Thyroid gland (tissue), 4 donors: ENCODE measurements around the gene RO60.

Experiments used
- POLR2A ChIP-seq, 2 donors: fragments of 450-650 bp; IDR thresholded peaks; one replicate each; pipeline ENCODE4 v1.6.1; 2017; ENCODE audit warnings: antibody characterized with exemption in 2 of 2, mild to moderate bottlenecking in 2 of 2, moderate library complexity in 1 of 2
- TF ChIP-seq, protein P1 (sequence below), 6 experiments: fragments of 200-600 bp in 3 of 6; fragments of 450-650 bp in 3 of 6; sonication (generic) in 3 of 6; IDR thresholded peaks; one replicate each; pipeline ENCODE4 v1.5.1; 2016 to 2019; ENCODE audit warnings: antibody characterized with exemption in 6 of 6, mild to moderate bottlenecking in 2 of 6, inconsistent platforms in 1 of 6, moderate library complexity in 1 of 6

DNA sequence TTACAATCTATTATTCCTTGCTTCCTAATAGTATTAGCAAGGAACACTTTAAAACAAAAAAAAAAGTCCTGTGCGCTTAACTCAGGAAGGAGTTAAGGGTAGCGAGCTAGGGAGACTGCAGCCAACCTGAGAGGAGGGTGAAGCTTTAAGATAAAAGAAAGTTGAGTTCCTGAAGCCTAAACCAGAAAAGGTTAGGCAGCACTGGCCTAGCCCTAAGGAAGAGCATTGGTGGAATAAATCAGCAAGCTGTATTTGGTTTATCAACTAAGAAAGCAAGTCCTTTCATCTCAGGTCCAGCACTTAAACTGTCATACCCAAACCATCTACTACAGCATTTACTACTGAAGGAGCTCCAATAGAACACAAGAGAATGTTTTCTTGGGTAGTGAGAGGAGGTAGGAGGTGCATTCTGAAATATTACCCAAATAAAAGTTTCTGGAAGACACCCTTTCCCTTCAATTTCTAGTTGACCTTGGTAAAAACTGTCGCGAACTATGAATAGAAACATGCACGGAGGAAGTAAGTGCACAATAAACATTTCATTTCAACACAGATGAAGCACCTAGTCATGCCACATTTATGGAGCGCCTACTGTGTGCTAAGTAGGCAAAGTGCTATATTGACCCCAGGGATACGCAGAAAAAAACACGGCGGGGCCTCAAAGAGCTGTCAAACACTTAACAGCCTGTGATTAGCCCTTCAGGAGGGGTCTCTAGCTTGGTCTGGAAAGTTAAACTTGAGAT is 44.5 kb downstream of the RO60 start:
- TF ChIP-seq, protein P1, sequence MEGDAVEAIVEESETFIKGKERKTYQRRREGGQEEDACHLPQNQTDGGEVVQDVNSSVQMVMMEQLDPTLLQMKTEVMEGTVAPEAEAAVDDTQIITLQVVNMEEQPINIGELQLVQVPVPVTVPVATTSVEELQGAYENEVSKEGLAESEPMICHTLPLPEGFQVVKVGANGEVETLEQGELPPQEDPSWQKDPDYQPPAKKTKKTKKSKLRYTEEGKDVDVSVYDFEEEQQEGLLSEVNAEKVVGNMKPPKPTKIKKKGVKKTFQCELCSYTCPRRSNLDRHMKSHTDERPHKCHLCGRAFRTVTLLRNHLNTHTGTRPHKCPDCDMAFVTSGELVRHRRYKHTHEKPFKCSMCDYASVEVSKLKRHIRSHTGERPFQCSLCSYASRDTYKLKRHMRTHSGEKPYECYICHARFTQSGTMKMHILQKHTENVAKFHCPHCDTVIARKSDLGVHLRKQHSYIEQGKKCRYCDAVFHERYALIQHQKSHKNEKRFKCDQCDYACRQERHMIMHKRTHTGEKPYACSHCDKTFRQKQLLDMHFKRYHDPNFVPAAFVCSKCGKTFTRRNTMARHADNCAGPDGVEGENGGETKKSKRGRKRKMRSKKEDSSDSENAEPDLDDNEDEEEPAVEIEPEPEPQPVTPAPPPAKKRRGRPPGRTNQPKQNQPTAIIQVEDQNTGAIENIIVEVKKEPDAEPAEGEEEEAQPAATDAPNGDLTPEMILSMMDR (IDR thresholded peaks at IDR 0.05): no peak
- TF ChIP-seq POLR2A (IDR thresholded peaks at IDR 0.05): no peak
